GM21786 (cell line): ENCODE measurements around the gene APOE.
"Not testable (repeated sequence)": the region's sequence is repeated elsewhere in the genome, so short reads cannot be mapped to it uniquely, and the experiment has no call there.

Experiments
- ATAC-seq: cut with Tn5 transposase; IDR thresholded peaks from one replicate; pipeline ENCODE4 v1.9.1; 2021; ENCODE audit not compliant: unreplicated experiment

Gene APOE

DNA sequence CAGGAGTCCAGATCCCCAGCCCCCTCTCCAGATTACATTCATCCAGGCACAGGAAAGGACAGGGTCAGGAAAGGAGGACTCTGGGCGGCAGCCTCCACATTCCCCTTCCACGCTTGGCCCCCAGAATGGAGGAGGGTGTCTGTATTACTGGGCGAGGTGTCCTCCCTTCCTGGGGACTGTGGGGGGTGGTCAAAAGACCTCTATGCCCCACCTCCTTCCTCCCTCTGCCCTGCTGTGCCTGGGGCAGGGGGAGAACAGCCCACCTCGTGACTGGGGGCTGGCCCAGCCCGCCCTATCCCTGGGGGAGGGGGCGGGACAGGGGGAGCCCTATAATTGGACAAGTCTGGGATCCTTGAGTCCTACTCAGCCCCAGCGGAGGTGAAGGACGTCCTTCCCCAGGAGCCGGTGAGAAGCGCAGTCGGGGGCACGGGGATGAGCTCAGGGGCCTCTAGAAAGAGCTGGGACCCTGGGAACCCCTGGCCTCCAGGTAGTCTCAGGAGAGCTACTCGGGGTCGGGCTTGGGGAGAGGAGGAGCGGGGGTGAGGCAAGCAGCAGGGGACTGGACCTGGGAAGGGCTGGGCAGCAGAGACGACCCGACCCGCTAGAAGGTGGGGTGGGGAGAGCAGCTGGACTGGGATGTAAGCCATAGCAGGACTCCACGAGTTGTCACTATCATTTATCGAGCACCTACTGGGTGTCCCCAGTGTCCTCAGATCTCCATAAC lies at the start of gene APOE:
APOE (plus strand) TSS at position 360 of the 724 bp plus-strand sequence. CDS start 829 bp downstream, outside the sequence.
- ATAC-seq = no peak

DNA sequence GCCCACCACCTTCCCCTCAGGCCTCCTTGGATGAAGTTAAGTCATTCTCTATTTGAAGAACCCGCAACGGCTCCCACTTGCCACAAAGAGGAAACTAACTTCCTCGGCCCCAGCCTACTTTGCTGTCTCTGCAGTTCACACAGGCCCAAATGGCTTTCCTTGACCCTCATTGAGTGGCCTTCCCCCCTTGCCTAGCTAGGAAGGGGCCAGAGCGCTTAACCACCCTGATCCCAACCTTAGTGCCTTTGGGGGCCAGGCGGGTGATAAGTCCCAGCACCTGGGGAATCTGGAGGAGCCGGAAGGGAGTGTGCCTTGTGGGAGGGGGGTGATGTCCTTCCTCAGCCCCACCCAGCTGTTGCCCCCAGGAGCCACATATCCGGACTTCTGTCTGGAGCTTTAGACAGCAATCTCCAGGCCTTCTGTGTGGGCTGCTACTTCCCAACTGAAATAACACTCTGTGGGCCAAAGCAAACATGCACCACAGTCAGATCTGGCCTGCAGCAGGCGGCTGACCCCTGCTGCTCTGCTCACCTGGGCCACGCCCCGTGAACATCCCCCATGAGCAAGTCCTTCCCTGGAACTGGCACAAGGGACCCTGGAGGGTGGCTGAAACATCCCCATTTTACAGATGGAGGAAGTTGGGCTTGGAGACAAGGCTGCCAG lies 49.0 kb upstream of the APOE start:
- ATAC-seq = no peak

DNA sequence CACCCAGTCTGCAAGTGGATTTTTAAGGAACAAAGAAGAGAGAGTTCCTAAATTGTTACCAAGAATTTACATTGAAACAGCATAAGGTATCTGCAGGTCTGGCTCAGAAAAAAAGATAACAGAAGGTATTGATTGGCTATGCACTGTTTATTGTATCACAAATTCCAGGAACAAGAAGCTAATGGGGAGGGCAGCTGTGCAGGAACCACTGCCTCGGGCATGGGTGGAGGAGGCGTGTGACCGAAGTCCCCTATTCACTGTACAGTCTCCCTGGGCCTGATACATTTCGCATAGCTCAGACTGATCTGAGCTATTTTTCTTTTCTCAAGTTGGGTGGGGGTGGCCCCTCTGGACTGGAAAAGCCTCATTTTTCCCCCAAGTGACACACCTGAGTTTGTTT lies 47.8 kb upstream of the APOE start:
- no peak for ATAC-seq

DNA sequence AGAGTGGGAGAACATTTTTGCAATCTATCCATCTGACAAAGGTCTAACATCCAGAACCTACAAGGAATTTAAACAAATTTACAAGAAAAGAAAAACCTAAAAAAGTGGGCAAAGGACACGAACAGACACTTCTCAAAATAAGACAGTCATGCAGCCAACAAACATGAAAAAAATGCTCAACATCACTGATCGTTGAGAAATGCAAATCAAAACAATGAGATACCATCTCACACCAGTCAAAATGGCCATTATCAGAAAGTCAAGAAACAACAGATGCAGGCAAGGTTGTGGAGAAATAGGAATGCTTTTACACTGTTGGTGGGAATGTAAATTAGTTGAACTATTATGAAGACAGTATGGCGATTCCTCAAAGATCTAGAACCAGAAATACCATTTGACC lies 44.0 kb upstream of the APOE start:
- not testable (repeated sequence) for ATAC-seq

DNA sequence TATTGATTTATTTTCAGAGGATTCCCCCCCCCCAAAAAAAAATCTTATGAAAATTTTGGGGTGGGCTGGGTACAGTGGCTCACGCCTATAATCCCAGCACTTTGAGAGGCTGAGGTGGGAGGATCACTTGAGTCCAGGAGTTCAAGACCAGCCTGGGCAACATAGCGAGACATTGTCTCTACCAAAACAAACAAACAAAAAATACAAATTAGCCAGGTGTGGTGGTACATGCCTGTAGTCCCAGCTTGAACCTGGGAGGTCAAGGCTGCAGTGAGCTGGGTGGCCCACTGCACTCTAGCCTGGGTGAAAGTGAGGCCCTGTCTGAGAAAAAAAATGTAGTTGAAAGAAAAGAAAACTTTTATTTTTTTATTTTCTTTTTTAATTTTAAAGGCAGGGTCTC lies 41.6 kb upstream of the APOE start:
- no peak for ATAC-seq

DNA sequence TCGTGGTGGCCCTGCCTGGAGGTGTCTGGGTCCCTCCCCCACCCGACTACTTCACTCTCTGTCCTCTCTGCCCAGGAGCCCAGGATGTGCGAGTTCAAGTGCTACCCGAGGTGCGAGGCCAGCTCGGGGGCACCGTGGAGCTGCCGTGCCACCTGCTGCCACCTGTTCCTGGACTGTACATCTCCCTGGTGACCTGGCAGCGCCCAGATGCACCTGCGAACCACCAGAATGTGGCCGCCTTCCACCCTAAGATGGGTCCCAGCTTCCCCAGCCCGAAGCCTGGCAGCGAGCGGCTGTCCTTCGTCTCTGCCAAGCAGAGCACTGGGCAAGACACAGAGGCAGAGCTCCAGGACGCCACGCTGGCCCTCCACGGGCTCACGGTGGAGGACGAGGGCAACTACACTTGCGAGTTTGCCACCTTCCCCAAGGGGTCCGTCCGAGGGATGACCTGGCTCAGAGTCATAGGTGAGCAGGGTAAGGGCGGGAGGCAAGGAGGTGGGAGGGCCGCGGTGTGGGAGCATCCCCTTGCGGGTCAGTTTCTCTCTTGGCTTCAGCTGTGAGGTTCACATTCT lies 40.3 kb upstream of the APOE start:
- ATAC-seq = no peak

DNA sequence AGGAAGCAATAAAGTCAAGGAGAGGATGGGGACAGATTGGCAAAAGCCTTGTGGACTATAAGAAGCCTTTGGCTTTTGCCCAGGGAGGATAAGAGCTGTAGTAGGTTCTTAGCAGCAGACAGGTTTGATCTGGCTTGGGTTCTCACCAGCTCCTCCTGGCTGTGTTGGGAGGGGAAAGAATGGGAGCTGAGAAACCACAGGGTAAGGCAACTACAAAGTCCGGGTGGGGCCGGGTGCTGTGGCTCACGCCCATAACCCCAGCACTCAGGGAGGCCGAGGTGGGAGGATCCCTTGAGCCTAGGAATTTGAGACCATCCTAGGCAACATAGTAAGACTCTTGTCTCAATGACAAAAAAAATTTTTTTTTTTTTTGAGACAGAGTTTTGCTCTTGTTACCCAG lies 38.9 kb upstream of the APOE start:
- no peak for ATAC-seq

DNA sequence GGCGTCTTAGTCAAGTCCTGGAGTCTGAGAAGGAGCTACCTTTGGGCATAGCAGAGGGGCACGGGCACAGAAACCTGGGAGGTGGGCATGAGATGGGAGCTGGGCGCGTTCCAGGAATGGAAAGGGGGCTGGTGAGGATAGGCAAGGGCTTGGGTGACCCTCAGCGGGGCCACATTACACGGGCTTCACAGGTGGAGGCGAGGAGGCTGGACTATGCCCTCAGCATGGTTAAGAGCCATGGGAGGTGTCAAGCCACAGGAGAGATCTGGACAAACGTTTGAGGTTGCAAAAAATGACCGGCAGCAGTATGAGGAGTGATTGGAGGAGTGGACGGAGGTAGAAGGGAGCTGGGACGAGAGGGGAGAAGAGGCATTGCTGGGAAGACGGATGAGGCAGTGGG lies 38.0 kb upstream of the APOE start:
- ATAC-seq = no peak

DNA sequence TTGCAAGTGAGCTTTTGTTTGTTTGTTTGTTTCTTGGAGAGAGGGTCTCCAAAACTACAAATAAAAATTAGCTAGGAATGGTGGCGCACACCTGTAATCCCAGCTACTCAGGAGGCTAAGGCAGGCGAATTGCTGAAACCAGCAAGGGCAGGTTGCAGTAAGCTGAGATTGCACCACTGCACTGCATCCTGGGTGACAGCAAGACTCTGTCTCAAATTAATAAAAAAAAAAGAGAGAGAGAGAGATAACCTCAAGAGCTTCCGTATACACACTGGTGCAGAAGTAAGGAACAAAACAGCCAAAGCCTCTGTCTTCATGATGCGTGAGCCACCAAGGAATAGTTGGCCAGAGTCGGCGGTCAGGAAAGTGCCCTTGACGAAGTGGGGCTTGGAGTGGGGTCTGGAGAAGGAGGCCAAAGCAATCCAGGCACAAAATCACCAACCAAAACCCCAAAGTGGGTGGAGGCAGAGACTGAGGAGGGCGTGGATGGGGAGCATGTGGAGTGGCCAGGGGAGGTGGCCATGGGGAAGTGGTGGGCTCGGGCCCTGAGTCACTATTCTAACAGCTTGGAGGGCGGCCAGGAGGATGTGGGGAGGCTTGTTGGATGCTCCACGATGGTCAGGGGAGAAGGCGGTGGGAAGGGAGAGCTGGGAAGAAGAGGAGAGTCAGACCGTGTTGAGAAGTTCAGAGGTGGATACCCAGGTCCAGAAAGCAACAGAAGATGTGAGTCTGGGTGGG lies 35.7 kb upstream of the APOE start:
- ATAC-seq = no peak

DNA sequence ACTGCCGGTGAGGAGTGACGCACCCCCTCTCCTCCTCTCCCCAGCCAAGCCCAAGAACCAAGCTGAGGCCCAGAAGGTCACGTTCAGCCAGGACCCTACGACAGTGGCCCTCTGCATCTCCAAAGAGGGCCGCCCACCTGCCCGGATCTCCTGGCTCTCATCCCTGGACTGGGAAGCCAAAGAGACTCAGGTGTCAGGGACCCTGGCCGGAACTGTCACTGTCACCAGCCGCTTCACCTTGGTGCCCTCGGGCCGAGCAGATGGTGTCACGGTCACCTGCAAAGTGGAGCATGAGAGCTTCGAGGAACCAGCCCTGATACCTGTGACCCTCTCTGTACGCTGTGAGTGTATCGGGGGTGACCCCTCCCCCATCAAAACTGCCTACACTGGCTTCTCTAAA lies 33.8 kb upstream of the APOE start:
- ATAC-seq = no peak

DNA sequence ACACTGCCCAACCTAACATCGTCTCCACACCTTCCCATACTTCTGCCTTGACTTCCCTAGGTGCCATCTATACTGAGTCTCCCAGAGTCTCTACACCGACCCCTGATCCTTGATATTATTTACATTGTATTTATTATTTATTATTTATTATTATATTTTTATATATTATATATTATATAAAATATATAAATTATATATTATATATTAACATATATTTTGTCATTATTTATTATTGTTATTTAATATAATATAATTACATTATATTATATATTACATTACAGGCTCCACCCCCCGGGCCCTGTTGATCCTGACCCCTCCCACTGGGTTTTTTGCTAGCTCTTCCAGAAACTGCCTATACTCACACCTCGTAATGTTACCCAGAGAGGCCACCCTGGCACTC lies 32.9 kb upstream of the APOE start:
- ATAC-seq = no peak

DNA sequence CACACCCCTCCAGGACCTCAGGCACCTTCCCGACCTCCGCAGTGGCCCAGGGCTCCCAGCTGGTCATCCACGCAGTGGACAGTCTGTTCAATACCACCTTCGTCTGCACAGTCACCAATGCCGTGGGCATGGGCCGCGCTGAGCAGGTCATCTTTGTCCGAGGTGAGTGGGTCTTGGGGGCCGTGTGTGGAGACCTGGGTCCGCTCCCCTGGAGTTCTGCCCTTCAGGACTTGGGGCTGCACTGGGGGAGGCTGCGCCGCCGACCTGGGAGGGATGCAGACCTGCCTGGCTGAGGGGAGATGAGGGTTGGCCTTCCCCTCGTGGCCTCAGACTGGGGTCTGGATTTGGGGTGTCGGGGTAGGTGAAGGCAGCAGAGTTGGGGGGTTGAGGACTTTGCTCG lies 31.3 kb upstream of the APOE start:
- ATAC-seq = no peak

DNA sequence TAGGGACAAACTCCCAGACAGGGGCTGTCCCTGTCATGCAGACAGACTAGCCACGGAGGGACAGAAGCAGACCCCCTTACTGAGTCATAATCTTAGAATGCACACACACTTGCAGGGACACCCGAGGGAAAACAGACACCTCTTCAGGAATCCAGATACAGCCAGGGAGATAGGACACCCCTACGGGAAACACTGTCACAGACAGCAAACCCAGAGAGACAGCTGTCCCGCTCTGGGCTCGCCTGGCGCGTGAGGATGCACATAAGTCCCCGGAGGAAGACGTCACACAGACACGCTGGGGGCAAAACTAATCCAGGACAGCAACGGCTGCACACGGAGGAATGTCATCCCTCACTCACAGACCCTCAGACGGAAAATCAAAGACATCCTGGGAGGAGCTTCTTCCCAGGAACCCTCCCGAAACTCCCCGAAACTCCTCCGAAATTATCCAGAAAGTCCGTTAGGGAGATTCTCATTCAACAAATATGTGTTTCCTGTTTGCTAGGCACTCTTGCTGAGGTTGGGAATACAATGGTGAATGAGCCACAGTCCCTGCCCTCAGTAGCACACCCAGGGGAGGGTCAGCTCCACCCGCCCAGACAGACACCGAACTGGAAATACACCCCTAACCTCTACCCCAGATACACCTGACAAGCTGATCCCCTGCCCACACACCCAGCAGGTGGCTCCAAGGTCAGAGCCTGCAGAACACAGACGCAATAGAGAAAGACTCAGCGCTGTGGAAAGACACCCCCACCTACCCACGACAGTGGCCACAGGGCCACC lies 29.7 kb upstream of the APOE start:
- ATAC-seq = no peak

DNA sequence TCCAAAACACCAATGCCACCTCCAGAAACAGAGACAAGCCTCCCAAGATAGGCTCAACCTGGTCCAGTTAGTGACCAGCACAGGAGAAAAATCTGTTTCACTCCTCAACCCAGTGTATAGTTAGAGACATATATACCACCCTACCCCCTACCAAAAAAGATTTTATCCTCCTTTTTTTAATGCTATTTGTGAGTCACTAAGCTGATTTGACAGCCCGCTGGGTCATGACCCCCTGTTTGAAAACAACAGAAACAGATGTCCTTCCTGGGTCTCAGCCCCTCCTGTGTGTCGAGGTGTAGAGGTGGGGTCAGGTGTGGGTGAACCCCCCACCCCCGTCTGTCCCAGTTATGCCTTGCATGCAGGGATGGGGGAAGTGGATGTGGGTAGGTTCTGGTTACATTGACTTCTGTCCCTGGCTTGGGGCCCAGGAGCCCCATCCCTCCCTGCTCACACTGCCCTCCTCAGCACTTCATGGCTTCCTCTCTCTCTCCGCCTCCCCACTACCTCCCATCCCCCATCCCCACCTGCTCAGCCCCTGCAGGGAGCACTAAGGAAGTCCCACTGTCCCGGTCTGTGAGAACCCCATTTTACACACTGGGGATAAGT lies 28.6 kb upstream of the APOE start:
- no peak for ATAC-seq

DNA sequence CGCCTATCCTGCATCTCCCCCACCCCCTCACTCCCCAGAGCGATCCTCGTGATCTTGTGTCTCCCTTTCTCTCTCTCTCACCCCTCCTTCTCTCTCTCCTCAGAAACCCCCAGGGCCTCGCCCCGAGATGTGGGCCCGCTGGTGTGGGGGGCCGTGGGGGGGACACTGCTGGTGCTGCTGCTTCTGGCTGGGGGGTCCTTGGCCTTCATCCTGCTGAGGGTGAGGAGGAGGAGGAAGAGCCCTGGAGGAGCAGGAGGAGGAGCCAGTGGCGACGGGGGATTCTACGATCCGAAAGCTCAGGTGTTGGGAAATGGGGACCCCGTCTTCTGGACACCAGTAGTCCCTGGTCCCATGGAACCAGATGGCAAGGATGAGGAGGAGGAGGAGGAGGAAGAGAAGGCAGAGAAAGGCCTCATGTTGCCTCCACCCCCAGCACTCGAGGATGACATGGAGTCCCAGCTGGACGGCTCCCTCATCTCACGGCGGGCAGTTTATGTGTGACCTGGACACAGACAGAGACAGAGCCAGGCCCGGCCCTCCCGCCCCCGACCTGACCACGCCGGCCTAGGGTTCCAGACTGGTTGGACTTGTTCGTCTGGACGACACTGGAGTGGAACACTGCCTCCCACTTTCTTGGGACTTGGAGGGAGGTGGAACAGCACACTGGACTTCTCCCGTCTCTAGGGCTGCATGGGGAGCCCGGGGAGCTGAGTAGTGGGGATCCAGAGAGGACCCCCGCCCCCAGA lies 27.3 kb upstream of the APOE start:
- ATAC-seq = no peak

DNA sequence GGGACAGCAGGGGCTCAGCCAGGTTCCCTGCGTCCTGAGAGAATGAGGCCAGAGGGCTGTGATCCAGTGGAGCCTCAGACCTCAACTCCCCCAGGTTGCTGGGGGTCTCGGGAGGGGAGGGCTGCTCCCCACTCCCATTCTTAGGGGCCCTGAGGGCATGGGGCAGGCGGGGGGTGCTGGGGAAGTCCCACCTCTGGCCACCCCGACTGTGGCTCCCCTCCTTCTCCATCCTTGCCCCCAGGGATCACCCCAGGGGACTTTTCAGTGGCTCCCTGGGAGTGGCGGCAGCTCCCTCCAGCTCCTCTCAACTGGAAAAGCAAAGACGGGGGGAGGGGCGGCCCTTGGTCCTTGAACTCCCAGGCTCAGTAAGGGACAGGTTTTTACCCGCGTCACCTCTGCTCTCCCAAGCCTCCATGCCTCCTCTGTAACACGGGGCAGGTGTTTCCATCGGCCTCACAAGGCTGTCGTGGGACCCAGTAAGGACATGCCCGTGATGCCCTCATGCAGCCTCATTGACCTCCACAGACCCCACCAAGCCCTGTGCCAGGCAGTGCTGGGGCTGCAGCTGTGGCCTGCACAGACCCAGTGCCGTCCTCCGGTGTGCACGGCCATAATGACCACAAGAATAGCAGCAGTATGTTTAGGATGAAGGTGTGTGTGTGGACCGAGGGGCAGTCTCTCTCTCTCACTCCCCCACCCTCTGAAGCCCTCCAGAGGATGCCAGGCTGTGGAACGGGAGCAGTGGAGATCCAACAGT lies 26.1 kb upstream of the APOE start:
- ATAC-seq = no peak

DNA sequence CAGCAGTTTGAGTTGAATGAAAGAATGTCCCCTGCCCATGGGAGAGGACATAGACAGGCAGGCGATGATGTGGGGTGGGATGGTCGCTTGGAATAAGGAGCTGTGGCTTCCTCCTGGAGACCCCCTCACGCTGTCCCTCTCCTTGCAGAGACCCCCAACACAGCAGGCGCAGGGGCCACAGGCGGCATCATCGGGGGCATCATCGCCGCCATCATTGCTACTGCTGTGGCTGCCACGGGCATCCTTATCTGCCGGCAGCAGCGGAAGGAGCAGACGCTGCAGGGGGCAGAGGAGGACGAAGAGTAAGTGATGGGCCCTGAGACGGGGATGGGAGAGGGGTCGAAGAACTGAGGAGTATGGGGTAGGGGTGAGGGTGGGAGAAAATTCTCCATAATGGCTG lies 23.5 kb upstream of the APOE start:
- ATAC-seq = no peak

DNA sequence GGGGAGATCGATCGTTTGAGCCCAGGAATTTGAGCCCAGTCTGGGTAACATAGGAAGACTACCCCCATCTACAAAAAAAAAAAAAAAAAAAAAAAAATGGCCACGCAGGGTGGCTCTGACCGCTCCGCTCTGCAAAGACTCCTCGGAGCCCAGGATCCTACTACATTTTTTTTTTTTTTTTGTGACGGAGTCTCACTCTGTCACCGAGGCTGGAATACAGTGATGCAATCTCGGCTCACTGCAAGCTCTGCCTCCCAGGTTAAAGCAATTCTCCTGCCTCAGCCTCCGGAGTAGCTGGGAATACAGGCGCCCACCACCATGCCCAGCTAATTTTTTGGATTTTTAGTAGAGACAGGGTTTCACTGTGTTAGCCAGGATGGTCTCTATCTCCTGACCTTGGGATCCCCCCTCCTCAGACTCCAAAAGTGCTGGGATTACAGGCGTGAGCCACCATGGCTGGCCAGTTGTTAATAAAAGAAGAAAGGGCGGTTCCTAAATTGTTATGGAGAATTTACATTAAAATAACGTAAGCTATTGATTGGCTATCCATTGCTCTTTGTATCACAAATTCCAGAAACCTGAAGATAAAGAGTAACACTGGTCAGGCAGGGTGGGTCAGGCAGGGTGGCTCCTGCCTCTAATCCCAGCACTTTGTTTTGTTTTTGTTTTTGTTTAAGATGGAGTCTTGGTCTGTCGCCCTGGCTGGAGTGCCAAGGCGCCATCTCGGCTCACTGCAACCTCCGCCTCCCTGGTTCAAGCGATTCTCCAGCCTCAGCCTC lies 22.8 kb upstream of the APOE start:
- not testable (repeated sequence) for ATAC-seq
